SK-MEL-5 (cell line): Measurements from ENCODE around the gene GCNT2. TPM values are rescaled to one million over a fixed set of nuclear protein-coding genes. Genes with fewer than 3 reads are reported as not detected.
"Not testable (repeated sequence)": the region's sequence is repeated elsewhere in the genome, so short reads cannot be mapped to it uniquely, and the experiment has no call there.

Experiments used
- DNase-seq: peaks from one replicate; pipeline ENCODE4 v3.0.0-alpha.2; 2016; ENCODE audit warnings: low read depth, low spot score
- in situ Hi-C: cut with HindIII; loops from 2 replicates; pipeline ENCODE4 v1.10.0; 2016; ENCODE audit warnings: low sequenced_read_pairs, high pct_unique_total_duplicates, low pct_unique_long_range_greater_than_20kb
- polyA plus RNA-seq, 2 experiments: library from polyadenylated mRNA; depleted of rRNA; stranded (reverse); fragments of >200 nt; gene quantifications; 2 replicates each; pipeline ENCODE4 v1.2.3, GENCODE V29; 2015
- total RNA-seq: library from RNA; depleted of rRNA; stranded (reverse); fragments of >200 nt; shearing (Covaris generic); gene quantifications from 2 replicates; pipeline ENCODE4 v1.2.3, GENCODE V29; 2014; rRNA removed

The GCNT2 gene
- total RNA-seq = 38.6 and 39.8 TPM in 2 replicates
- polyA plus RNA-seq (2015; cell fraction: cytosol; rRNA removed) = 13.1 and 17.0 TPM in 2 replicates
- polyA plus RNA-seq (2015; cell fraction: nucleus; rRNA removed) = 12.4 and 15.6 TPM in 2 replicates

DNA sequence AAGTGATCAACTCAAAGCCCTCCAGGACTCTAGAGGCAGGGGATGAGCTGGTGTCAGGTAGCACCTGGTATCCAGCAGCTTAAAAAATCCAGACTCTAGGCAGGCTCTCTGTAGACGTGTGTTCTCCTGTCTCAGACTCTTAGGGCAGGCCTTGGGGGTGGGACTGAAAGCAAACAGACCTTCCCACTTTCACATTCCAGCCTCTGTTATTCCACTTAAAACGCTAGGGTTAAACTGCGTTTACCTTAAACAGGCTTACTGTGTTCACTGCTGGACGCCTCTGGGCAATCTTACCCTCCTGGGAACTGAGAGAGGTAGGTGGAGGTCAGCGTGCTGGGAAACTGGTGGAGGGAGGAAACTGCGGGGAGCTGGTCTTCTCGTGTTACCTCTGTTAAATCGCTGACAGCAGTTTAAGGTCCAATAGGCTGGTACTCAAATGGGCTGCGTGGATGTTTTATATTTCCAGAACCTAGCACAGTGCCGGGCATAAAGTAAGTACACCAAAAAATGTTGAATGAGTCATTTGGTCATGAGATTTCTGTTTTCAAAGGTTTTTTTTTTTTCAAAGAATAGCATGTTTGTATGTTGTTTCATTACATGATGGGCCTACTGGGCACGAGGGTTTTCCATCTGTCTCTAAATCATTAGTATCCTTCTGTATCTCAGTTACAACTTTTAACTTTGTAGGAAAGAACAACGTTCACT lies at the start of gene GCNT2:
Gene GCNT2, plus strand, starts transcription at position 248 of the 705 bp plus-strand sequence. CDS start 7,561 bp downstream, outside the sequence.
- peak; percentile 100 for DNase-seq
- in situ Hi-C loops = no loop called here

DNA sequence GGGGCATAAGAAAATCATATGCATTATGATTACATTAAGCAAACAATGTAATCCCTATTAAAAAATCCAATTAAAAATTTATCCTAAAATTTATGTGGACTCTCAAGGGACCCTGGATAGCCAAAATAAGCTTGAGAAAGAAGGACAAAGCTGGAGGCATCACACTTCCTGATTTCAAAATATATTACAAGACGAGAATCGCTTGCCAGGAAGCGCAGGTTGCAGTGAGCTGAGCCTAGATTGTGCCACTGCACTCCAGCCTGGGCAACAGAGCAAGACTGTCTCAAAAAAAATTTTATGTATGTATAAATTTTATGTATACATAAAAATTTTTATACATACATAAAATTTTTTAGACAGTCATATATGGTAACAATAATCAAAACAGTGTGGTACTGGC lies 48.5 kb upstream of the GCNT2 start:
- in situ Hi-C loops = no loop called here

DNA sequence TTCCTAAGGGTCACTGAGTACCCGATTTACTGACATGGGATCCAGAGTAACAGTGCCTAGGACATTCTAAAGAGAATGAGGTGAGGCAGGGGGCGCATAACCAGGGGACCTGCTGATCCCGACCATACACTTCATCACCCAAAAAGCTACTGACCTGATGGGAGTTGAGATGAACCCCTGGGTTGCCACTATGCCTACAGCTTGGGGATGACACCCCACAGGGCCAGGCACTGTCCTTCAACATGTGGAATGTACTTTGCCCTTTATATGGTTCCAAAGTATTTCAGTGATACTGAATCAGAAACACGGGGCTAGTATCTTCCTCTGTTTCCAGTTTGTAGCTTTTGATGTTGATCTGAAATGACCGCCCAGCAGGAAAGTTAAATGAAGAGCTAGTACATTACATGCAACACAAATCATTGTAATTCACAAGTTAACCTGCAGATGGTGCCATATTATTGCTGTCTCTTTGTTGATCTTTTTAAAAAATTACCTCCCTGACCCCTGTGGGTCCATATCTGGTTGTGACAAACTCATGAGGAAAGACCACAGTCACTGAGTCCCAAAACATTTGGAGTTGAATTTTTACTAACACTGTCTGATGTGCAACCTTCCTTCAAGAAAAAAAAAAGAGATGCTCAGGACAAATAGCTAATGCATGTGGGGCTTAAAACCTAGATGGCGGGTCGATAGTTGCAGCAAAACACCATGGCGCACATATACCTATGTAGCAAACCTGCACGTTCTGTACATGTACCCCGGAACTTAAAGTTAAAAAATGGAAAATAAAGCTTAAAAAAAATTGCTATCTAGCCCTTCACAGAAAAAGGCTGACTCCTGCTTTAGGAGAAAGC lies 42.7 kb upstream of the GCNT2 start:
- peak; percentile 86 for DNase-seq
- in situ Hi-C loops = no loop called here

More for the DNA sequence above, 48.5 kb upstream of the GCNT2 start:
- DNase-seq = no peak

DNA sequence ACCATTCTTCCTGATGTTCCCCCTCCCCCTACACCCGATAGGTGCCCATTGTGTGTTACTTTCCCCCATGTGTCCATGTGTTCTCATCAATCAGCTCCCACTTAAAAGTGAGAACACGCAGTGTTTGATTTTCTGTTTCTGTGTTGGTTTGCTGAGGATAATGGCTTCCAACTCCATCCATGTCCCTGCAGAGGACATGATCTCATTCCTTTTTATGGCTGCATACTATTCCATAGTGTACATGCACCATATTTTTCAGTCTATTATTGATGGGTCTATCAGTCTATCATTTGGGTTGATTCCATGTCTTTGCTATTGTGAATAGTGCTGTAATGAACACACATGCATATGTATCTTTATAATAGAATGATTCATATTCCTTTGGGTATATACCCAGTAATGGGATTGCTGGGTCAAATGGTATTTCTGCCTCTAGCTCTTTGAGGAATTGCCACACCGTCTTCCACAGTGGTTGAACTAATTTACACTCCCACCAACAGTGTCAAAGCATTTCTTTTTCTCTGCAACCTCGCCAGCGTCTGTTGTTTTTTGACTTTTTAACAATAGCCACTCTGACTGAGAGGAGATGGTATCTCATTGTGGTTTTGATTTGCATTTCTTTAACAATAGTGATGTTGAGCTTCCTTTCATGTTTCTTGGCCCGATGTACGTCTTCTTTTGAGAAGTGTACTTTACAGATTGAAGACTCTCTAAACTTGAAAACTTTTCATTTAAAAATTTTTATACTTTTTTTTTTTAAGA lies 41.0 kb upstream of the GCNT2 start:
- peak; percentile 48 for DNase-seq
- in situ Hi-C loops = no loop called here

GRCh38 chr6:10481101-10481500 lies 40.0 kb upstream of the GCNT2 start:
- in situ Hi-C loops = no loop called here
- DNase-seq = no peak

GRCh38 chr6:10482636-10483257 lies 38.4 kb upstream of the GCNT2 start:
- no peak for DNase-seq
- in situ Hi-C loops = no loop called here

DNA sequence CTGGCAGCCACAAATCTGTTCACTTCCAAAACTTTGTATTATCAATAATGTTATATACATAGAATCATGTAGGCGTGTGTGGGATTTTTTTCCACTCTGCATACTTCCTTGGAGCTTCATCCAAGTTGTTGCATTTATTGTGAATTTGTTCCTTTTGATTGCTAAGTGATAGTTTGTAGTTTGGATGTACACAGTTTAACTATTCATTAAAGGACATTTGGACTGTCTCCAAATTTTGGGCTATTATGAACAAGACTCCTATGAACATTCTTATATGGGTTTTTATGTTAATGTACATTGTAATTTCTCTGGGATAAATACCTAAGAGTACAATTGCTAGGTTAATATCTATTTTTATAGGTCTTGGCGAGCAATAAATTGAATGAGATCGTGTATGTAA lies 36.2 kb upstream of the GCNT2 start:
- in situ Hi-C loops = no loop called here
- no peak for DNase-seq

DNA sequence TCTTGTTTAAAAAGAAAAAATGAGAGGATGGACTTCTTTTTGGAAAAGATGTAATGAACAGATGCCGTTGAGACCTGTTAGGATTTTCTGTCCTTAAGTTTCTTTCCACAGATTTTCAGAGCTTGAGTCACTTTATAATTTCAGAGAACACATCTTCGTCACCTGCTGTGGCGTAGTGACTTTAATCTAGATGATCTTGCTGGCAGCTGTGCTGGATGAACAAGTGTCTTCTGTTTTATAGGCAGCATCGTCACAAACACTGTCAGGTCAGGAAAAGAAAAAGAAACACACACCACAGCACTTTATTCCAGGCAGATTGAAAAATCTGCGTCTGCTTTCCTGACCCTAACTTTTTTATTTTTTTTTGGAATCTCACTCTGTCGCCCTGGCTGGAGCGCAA lies 35.7 kb upstream of the GCNT2 start:
- in situ Hi-C loops = no loop called here
- DNase-seq = no peak

GRCh38 chr6:10486215-10486614 lies 34.9 kb upstream of the GCNT2 start:
- in situ Hi-C loops = no loop called here
- DNase-seq = no peak

- in situ Hi-C loops, DNase-seq: not testable (repeated sequence)
Observed at GRCh38 chr6:10486944-10487588, 34.1 kb upstream of the GCNT2 start.

GRCh38 chr6:10487668-10488327 lies 33.4 kb upstream of the GCNT2 start:
- in situ Hi-C loops = no loop called here
- DNase-seq = no peak

GRCh38 chr6:10491463-10491862 lies 29.7 kb upstream of the GCNT2 start:
- DNase-seq = no peak
- in situ Hi-C loops = no loop called here

- DNase-seq, in situ Hi-C loops: not testable (repeated sequence)
Observed at GRCh38 chr6:10491905-10492304, 29.2 kb upstream of the GCNT2 start.

DNA sequence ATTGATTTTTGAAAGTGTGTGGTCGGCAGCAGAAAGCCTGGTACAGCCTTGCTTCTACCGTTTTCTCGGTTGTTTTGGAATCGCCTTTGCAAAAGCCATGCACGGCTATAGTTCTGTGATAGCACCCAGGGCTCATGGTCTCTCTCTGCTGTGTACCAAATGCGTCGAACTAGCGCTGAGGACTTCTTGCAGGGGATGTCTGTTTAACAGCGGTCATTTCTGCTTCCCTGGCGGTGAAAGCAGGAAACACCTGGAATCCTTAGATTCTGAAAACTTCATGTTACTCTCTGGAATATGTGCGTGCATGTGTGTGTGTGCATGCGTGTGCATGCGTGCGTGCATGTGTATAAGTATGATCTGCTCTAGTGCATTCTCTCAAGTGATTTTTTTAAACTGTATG lies 26.1 kb upstream of the GCNT2 start:
- in situ Hi-C loops = no loop called here
- DNase-seq = no peak

DNA sequence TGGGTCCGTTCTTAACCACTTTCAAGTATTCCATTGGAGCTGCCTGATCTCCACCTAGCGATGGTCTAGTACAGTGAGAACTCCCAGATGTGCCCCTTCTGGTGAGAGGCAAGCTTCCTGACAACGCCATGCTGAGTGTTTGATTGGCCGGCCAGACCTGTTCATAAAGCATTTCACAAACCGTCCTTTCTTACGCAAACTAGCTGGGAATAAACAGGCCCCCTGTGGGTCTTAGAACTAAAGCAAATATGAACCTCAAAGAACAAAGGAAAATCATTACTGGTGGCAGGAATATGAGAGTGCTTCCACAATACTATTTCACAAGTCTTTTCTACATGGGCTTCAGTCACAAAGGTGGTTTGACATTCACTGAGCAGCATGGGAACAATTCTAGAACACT lies 15.6 kb upstream of the GCNT2 start:
- in situ Hi-C loops = no loop called here
- peak; percentile 89 for DNase-seq

DNA sequence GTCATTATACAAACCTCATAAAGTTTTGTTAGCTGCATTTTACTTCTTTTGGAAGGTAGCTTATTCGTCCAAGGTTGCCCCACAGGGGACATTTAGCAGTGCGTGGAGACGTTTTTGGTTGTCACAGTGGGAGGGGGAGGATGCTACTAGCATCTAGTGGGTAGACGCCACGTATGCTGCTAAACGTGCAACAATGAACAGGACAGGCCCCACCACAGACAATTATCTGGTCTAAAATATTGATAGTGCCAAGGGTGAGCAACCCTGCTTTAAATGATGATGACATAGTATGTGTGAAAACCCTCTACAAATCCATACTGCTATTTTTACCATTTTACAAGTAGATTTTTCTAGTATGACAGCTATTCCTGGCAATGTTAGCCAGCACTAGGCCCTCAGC lies 13.9 kb upstream of the GCNT2 start:
- in situ Hi-C loops = no loop called here
- no peak for DNase-seq

GRCh38 chr6:10507715-10508114 lies 13.4 kb upstream of the GCNT2 start:
- in situ Hi-C loops = no loop called here
- DNase-seq = no peak
